GM12875 (cell line): ENCODE measurements around the gene OR2G2.

Experiments used
- H3K4me3 ChIP-seq: one replicate; pipeline ENCODE4 v1.5.1; 2011; ENCODE audit warnings: low read depth, low read length, control low read depth
- TF ChIP-seq, protein P1 (sequence below): IDR thresholded peaks from 2 replicates; pipeline ENCODE4 v1.5.1; 2011; ENCODE audit warnings: low read depth, mild to moderate bottlenecking, control low read depth, inconsistent platforms, low read length, moderate library complexity, borderline replicate concordance; ENCODE audit not compliant: insufficient read depth

Gene OR2G2, protein sequence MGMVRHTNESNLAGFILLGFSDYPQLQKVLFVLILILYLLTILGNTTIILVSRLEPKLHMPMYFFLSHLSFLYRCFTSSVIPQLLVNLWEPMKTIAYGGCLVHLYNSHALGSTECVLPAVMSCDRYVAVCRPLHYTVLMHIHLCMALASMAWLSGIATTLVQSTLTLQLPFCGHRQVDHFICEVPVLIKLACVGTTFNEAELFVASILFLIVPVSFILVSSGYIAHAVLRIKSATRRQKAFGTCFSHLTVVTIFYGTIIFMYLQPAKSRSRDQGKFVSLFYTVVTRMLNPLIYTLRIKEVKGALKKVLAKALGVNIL

DNA sequence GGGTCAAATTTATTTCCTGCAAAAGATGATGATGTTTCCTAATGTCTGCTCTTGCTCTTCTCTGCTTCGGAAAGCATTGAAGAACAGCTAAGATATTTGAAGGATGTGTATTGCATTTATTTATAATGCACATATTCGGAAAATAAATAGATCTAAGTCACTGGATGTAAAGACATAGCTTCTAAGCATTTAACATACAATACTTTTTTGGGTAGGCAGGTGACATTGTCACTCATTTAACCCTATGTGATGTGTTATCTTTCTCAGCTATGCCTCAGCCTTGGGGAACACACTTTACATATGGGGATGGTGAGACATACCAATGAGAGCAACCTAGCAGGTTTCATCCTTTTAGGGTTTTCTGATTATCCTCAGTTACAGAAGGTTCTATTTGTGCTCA lies at the start of gene OR2G2:
TSS of gene OR2G2 (plus strand) at position 301 of the 400 bp plus-strand sequence. CDS start at position 301, 0 bp downstream.
- TF ChIP-seq, protein P1, sequence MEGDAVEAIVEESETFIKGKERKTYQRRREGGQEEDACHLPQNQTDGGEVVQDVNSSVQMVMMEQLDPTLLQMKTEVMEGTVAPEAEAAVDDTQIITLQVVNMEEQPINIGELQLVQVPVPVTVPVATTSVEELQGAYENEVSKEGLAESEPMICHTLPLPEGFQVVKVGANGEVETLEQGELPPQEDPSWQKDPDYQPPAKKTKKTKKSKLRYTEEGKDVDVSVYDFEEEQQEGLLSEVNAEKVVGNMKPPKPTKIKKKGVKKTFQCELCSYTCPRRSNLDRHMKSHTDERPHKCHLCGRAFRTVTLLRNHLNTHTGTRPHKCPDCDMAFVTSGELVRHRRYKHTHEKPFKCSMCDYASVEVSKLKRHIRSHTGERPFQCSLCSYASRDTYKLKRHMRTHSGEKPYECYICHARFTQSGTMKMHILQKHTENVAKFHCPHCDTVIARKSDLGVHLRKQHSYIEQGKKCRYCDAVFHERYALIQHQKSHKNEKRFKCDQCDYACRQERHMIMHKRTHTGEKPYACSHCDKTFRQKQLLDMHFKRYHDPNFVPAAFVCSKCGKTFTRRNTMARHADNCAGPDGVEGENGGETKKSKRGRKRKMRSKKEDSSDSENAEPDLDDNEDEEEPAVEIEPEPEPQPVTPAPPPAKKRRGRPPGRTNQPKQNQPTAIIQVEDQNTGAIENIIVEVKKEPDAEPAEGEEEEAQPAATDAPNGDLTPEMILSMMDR = no peak
- no peak within 1 kb of the TSS for H3K4me3 ChIP-seq

DNA sequence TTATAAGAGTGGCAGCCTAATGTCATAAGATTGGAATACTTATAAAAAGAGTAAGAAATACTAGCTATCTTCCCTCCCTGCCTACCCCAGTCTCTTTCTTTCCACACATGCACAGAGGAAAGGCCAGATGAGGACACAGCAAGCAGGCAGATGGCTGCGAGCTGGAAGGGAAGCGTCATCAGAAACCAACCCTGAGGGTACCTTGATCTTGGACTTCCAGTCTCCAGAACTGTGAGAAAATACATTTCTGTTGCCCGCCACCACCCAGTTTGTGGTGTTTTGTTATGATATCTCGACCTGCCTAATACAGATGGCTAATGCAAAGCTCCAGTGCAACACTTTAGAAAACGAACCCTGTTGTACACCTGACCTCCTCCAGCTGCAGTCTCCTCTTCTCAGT lies 49.6 kb upstream of the OR2G2 start:
- H3K4me3 ChIP-seq = no peak overlapping the region
- TF ChIP-seq, protein P1 = no peak

DNA sequence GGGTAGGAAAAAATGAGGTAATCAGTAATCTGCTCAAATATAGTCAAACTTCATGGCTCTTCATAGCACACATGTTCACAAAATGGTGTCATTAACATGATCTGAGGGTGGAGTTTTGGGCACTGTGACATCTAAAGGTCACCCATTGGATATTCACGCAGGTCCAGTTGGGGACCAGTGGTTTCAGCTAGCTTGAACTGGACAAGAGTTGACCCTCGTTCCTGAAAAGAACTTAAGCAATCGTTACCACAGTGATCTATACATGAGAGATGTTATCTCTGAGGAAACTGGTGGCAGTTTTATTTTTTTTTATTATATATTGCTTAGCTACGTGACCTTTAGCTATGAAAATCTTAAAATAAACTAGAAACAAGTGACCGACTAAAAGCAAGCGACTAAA lies 48.9 kb upstream of the OR2G2 start:
- TF ChIP-seq, protein P1 = no peak
- H3K4me3 ChIP-seq = no peak overlapping the region

DNA sequence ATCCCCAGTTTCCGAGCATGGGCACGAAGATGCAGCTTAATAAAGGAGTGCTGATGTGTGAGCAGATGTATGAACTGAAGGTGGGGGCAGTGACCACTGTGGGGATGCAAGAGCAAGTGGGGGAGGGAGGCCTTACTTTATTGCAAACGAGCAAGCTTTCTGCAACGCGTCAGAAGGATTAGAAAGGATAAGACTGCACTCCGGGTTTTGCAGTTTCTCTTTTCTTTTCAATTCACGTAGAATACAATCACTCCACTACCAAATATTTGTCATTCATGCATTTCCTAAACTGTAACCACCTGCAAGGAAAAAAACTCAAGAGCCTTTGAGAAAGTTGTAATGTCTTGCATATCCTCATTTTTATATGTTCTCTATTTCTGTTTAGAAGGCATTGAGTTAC lies 47.6 kb upstream of the OR2G2 start:
- TF ChIP-seq, protein P1 = no peak
- H3K4me3 ChIP-seq = no peak overlapping the region

DNA sequence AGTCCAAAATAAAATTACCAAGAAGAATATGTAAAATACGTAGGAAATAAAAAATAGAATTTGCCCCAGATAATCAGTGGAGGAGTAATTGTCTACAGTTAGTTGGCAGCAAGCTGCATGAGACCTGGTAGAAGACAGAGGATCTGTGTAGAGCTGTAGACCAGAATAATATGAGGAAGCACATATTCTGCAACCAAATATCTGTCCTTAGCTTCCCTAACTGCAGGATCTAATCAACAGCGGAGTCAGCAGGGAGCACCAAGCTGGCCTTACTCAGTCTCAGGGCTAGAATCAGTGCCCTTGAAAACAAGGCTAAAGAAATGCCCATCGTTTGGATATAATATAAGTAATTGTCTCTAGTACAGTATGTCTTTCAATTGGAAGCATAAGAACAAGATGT lies 45.3 kb upstream of the OR2G2 start:
- H3K4me3 ChIP-seq = no peak overlapping the region
- TF ChIP-seq, protein P1 = no peak

DNA sequence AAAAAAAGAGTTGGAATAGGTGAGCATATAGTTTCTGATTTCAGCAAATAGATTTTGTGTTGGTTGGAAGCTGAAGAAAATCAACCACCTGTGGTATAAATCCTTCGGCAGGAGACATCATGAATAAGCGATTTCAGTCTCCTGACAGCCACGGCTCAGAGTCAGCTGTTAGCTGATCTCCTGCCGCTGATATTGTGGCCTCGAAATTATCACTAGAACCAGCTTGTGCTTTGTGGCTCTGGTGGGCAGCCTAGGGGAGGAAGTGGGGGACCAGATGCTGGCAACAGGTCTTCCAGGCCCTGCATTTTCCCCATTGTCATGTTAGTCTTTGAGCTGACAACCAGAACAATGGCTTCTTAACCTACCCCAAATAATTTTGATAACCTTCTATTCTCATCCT lies 40.1 kb upstream of the OR2G2 start:
- TF ChIP-seq, protein P1 = no peak
- no peak overlapping the region for H3K4me3 ChIP-seq

DNA sequence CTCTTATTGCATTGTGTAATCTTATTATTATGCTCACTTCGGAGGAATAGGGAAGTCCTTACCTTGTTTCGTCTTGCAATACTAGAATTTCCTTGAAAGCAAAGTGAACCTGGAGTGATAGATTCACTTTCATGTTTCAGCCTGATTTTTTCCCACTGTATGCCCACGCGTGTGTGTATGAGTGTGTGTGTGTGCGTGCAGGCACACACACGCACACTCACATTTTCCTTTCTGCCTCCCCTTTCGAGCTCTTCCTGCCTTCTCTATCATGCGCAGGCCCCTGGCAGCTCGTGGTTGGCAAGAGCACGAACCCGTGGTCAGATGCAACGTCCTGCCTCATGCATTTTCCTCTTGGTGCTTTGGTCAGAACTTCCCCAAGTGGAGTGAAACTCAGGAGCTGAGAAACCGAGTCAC lies 39.4 kb upstream of the OR2G2 start, which contains the start of gene GCSAML:
TSS of gene GCSAML (plus strand) at position 366 of the 414 bp plus-strand sequence. CDS start 58 bp downstream, outside the sequence.
- no peak within 1 kb of the TSS for H3K4me3 ChIP-seq
- TF ChIP-seq, protein P1 = no peak
